ENCODE measurements around the gene ACVR2B. TPM values are rescaled to one million over a fixed set of nuclear protein-coding genes. Genes with fewer than 3 reads are reported as not detected.
A peak's percentile ranks its signal among the peaks of the same experiment; 100 is the strongest.

ACVR2B gene
- total and polyA plus RNA-seq, 2 of the 13 experiments (the other 11 are each of a cell fraction or from before 2014, with no cell fraction given), result 10.0 to 12.7 TPM

- TF ChIP-seq SP5 (CRISPR knock-in tag; IDR thresholded peaks at IDR 0.05; ENCODE audit: borderline replicate concordance, low read depth) (peak; percentile 18; the same call in 1 of the 2 replicates), NR0B2 (CRISPR knock-in tag; IDR thresholded peaks at IDR 0.05) (no peak), PATZ1 (CRISPR knock-in tag; IDR thresholded peaks at IDR 0.05) (peak; percentile 42; the same call in 1 of the 2 replicates), HNF4A (CRISPR knock-in tag; IDR thresholded peaks at IDR 0.05) (peak; percentile 74), PAXIP1 (CRISPR knock-in tag; conservative IDR thresholded peaks at IDR 0.05) (peak; percentile 42; the same call in 1 of the 2 replicates), ZFP82 (CRISPR knock-in tag; IDR thresholded peaks at IDR 0.05; ENCODE audit: borderline replicate concordance) (no peak), KDM4B (CRISPR knock-in tag; IDR thresholded peaks at IDR 0.05) (no peak), FOXP1 (IDR thresholded peaks at IDR 0.05) (no peak), FOXP1 (CRISPR knock-in tag; IDR thresholded peaks at IDR 0.05) (peak; percentile 46; the same call in 1 of the 2 replicates), SAP130 (CRISPR knock-in tag; IDR thresholded peaks at IDR 0.05; ENCODE audit: low read depth) (peak; percentile 37), TFAP4 (IDR thresholded peaks at IDR 0.05; ENCODE audit: borderline replicate concordance, low read depth) (peak; percentile 49; the same call in 1 of the 2 replicates), NCOR1 (IDR thresholded peaks at IDR 0.05; ENCODE audit: borderline replicate concordance, low read length) (peak; percentile 64; the same call in 1 of the 2 replicates), ZNF644 (CRISPR knock-in tag; IDR thresholded peaks at IDR 0.05; ENCODE audit: low read depth) (0 out of 2 replicates have a peak, but pooled peaks have one; percentile 30)
Observed at GRCh38 chr3:38471260-38471857, 17.7 kb downstream of the ACVR2B start (continued).

Measured in HepG2 (cell line).